Activated naive CD8-positive, alpha-beta T cell treated with anti-CD3 and anti-CD28 coated beads for 36 hours (primary cell): ENCODE results near the gene TMEM145. TPM values are rescaled to one million over a fixed set of nuclear protein-coding genes. Genes with fewer than 3 reads are reported as not detected.

Source experiments
- DNase-seq: peaks from one replicate; pipeline ENCODE4 v3.0.0; 2021
- H3K27ac Mint-ChIP-seq: one replicate; pipeline ENCODE4 v1.8.0; 2022; ENCODE audit warnings: mild to moderate bottlenecking, moderate library complexity, mixed read lengths
- H3K27me3 Mint-ChIP-seq: one replicate; pipeline ENCODE4 v1.8.0; 2022; ENCODE audit warnings: mild to moderate bottlenecking, mixed read lengths
- H3K36me3 Mint-ChIP-seq: one replicate; pipeline ENCODE4 v1.8.0; 2021; ENCODE audit warnings: mild to moderate bottlenecking, mixed read lengths
- H3K4me1 Mint-ChIP-seq: one replicate; pipeline ENCODE4 v1.8.0; 2021; ENCODE audit warnings: mixed read lengths
- H3K4me3 Mint-ChIP-seq: one replicate; pipeline ENCODE4 v1.8.0; 2022; ENCODE audit warnings: mild to moderate bottlenecking, moderate library complexity, mixed read lengths
- H3K9me3 Mint-ChIP-seq: one replicate; pipeline ENCODE4 v1.8.0; 2022; ENCODE audit warnings: mixed read lengths
- total RNA-seq, 2 experiments: library from RNA; stranded (reverse); gene quantifications; one replicate each; pipeline ENCODE4 v1.2.3, GENCODE V29; 2021

Gene TMEM145
- total RNA-seq, 2 experiments from 2014 or later, result 1.1 to 3.2 TPM

DNA sequence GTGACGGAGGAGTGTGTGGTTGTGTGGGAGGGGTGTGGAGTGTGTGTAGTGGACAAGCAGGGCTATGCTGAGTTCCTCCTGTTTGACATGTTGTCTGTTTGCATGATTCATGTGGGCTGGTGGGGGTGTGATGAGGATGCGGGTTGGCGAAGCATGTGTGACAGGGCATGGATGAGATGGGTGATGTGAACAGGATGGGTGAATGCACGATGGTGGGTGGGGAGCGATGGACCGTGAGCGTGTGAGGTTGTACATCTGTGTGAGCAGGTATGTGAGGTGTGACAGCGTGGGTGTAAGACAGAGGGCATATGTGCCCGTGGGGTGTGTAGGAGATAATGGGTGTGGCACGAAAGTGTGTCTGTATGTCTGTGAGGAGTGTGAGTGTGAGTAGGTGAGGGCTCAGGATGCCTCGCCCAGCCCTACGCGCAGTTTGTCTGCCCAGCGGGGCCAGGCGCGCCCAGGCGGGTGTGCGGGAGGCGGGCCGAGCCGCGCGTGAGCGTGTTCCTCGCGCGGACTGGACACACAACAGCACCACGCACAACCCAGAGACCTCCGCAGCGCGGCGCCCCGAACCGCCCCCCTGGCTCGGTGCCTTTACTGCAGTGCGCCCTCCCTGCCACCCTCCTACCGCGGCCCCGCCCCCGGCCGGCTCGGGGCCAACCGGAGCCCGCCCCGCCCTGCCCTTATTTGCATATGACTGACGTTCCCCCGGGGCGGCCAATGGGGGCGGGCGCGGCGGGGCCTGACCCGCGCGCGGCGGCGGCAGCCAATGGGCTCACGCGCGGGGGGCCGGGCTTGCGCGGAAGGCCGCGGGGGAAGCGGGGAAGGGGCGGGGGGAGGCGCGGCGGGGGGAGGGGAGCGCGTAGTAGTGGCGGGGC, 29.7 kb upstream of the TMEM145 start:
- H3K9me3 Mint-ChIP-seq, result no peaks in the 10 kb centered on the region
- no peaks in the 10 kb centered on the region for H3K27me3 Mint-ChIP-seq
- peaks cover 4% of the 10 kb centered on the region for H3K36me3 Mint-ChIP-seq
- no peak overlapping the region for H3K4me3 Mint-ChIP-seq
- H3K27ac Mint-ChIP-seq, result no peak overlapping the region
- peak; percentile 96 for DNase-seq
- peaks cover 40% of the 10 kb centered on the region for H3K4me1 Mint-ChIP-seq

GRCh38 chr19:42284066-42284501, 29.0 kb upstream of the TMEM145 start:
- Mint-ChIP-seq H3K36me3 (peaks cover 4% of the 10 kb centered on the region), H3K9me3 (no peaks in the 10 kb centered on the region), H3K27ac (no peak overlapping the region), H3K4me3 (no peak overlapping the region), H3K4me1 (peaks cover 34% of the 10 kb centered on the region), H3K27me3 (no peaks in the 10 kb centered on the region)
- peak; percentile 86 for DNase-seq

DNA sequence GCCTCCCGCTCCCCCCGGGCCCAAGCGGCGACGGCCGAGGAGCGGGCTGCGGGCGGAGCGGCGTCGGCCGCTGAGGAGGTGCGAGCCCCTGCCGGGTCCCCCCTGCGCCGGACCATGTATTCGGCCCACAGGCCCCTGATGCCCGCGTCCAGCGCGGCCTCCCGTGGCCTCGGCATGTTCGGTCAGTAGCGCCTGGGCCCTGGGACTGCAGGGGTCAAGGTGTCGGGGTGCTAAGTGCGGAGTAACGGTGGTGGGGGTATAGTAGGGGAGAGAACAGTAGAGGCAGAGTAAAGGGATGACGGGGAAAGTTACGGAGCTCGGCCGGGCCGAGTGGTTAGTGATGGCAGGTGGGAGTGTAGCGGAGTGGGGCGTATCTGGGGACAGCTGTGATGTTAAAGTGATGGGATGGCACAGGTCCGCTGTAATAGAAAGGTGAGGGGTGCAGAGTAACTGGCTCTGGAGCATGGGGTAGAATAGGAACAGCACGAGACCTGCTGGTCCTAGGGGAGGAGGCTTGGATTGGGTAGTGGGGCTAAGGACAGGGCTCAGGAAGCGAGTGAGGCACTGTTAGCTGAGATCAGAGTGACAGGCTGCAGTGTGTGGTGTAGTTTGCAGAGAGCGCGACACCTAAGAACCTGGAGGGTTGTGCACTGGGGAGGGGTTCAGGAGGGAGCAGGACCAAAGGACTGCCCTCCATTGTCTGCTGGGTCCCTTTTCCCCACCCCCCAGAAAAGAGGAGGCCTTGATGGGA, 28.3 kb upstream of the TMEM145 start:
- H3K9me3 Mint-ChIP-seq, result no peaks in the 10 kb centered on the region
- peak overlapping the region; percentile 67 for H3K27ac Mint-ChIP-seq
- peaks cover 4% of the 10 kb centered on the region for H3K36me3 Mint-ChIP-seq
- no peak for DNase-seq
- H3K27me3 Mint-ChIP-seq, result no peaks in the 10 kb centered on the region
- peaks cover 28% of the 10 kb centered on the region for H3K4me1 Mint-ChIP-seq
- peak overlapping the region; percentile 95 for H3K4me3 Mint-ChIP-seq

- no peak for DNase-seq
- no peaks in the 10 kb centered on the region for H3K9me3 Mint-ChIP-seq
- peak overlapping the region; percentile 95 for H3K4me3 Mint-ChIP-seq
- no peak overlapping the region for H3K27ac Mint-ChIP-seq
- peaks cover 28% of the 10 kb centered on the region for H3K4me1 Mint-ChIP-seq
- peaks cover 4% of the 10 kb centered on the region for H3K36me3 Mint-ChIP-seq
- H3K27me3 Mint-ChIP-seq, result no peaks in the 10 kb centered on the region
Observed at GRCh38 chr19:42285541-42285941, 27.6 kb upstream of the TMEM145 start.

- no peak for DNase-seq
- Mint-ChIP-seq H3K27me3 (no peaks in the 10 kb centered on the region), H3K4me3 (peak overlapping the region; percentile 38), H3K36me3 (peaks cover 4% of the 10 kb centered on the region), H3K9me3 (no peaks in the 10 kb centered on the region), H3K4me1 (peaks cover 28% of the 10 kb centered on the region), H3K27ac (peak overlapping the region; percentile 39)
Observed at GRCh38 chr19:42285988-42286348, 27.1 kb upstream of the TMEM145 start.

GRCh38 chr19:42286349-42287016, 26.6 kb upstream of the TMEM145 start:
- Mint-ChIP-seq H3K4me3 (peak overlapping the region; percentile 38), H3K27ac (peak overlapping the region; percentile 39), H3K27me3 (no peaks in the 10 kb centered on the region), H3K4me1 (peaks cover 25% of the 10 kb centered on the region), H3K36me3 (peaks cover 7% of the 10 kb centered on the region), H3K9me3 (no peaks in the 10 kb centered on the region)
- DNase-seq, result no peak

DNA sequence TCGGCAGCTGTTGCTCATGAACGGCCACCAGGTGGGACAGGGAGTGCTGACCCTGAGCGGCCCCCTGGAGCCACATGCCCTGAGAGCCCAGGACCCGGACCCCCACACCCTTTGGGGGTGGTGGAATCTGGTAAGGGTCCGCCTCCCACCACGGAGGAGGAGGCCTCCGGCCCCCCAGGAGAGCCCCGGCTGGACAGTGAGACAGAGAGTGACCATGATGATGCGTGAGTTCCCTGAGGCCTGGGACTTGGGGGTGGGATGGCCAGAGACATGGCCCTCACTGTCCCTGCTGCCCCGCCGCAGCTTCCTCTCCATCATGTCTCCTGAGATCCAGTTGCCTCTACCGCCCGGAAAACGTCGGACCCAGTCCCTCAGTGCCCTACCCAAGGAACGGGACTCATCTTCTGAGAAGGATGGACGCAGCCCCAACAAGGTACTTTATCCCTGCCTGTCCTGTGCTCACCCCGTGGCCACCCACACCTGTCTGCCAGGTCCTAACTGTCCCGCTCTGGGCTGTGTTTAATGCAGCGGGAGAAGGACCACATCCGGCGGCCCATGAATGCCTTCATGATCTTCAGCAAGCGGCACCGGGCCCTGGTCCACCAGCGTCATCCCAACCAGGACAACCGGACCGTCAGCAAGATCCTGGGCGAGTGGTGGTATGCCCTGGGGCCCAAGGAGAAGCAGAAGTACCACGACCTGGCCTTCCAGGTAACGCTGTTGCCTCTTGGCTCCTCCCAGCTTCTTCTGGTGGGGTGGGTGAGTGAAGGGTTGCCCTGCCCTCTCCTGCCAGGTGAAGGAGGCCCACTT, 25.9 kb upstream of the TMEM145 start:
- Mint-ChIP-seq H3K27me3 (no peaks in the 10 kb centered on the region), H3K4me3 (no peak overlapping the region), H3K9me3 (no peaks in the 10 kb centered on the region), H3K4me1 (peaks cover 18% of the 10 kb centered on the region), H3K27ac (no peak overlapping the region), H3K36me3 (peaks cover 10% of the 10 kb centered on the region)
- no peak for DNase-seq

DNA sequence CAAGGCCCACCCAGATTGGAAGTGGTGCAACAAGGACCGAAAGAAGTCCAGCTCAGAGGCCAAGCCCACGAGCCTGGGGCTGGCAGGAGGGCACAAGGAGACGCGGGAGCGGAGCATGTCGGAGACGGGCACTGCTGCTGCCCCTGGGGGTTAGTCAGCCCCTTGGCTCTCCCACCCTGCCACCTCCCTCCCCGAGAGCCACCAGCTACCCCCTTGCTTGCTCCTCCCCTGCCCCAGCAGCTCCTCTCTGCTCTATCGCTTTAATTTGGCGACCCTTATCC, 25.3 kb upstream of the TMEM145 start:
- Mint-ChIP-seq H3K27me3 (no peaks in the 10 kb centered on the region), H3K4me3 (no peak overlapping the region), H3K4me1 (peaks cover 14% of the 10 kb centered on the region), H3K27ac (no peak overlapping the region), H3K36me3 (peaks cover 10% of the 10 kb centered on the region), H3K9me3 (no peaks in the 10 kb centered on the region)
- no peak for DNase-seq

DNA sequence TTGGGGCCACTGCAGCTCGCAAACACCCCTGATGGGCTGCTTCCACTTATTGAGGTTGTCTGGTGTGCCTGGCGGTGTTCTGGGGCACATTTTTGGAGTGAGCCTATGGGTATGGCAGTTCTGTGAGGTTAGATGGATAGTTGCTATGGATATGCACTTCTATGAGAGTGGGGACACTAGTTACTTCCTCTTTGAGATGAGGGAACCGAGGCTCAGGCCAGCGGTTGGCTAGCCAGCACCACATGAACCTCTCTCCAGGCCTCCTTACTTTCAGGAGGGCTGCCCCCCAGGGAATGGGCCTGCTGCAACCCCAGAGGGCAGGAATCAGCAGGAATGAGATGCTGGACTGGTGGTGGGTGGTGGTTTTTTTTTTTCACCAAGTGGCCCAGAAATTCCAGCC, 24.7 kb upstream of the TMEM145 start:
- DNase-seq, result no peak
- H3K9me3 Mint-ChIP-seq, result no peaks in the 10 kb centered on the region
- H3K4me3 Mint-ChIP-seq, result no peak overlapping the region
- no peaks in the 10 kb centered on the region for H3K27me3 Mint-ChIP-seq
- H3K27ac Mint-ChIP-seq, result no peak overlapping the region
- peaks cover 12% of the 10 kb centered on the region for H3K36me3 Mint-ChIP-seq
- H3K4me1 Mint-ChIP-seq, result peaks cover 14% of the 10 kb centered on the region

DNA sequence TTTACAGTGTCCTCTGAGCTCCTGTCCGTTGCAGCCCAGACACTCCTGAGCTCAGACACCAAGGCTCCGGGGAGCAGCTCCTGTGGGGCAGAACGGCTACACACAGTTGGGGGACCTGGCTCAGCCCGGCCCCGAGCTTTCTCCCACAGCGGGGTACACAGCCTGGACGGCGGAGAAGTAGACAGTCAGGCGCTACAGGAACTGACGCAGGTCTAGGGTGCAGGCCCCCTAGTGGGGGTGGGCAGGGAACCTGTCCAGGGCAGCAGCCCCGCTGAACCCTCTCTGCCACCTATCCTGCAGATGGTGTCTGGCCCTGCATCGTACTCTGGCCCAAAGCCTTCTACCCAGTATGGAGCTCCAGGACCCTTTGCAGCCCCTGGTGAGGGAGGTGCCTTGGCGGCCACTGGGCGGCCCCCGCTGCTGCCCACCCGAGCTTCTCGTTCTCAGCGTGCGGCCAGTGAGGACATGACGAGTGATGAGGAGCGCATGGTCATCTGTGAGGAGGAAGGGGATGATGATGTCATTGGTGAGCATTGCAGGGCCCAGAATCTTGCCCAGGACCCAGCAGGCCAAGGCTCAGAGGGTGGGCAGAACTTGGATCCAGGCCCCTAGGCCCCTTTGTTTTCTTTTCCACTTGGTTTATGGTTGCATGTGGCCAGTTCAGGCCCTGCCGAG, 24.1 kb upstream of the TMEM145 start:
- Mint-ChIP-seq H3K36me3 (peaks cover 13% of the 10 kb centered on the region), H3K4me3 (no peak overlapping the region), H3K27ac (no peak overlapping the region), H3K27me3 (no peaks in the 10 kb centered on the region), H3K4me1 (peaks cover 14% of the 10 kb centered on the region), H3K9me3 (no peaks in the 10 kb centered on the region)
- DNase-seq, result no peak

DNA sequence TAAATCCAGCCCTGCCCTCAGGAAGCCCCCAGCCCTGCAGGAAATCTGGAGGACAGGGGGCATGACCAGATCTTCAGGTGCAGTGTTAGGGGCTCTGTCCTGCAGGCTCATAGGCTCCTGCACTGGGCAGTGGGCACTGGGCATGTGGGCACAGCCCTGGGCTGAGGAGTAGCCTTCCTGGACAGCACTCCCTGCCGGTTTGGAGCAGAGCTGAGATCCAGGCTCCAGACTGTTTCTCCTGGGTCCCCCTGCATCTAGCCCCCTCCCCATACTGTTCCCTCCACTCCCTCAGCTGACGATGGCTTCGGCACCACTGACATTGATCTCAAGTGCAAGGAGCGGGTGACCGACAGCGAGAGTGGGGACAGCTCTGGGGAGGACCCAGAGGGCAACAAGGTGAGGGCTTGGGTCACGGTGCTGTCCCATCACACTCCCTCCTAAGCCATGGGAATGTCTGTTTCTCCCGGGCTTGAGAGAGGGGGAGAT, 23.5 kb upstream of the TMEM145 start:
- H3K27ac Mint-ChIP-seq, result no peak overlapping the region
- no peak overlapping the region for H3K4me3 Mint-ChIP-seq
- peaks cover 14% of the 10 kb centered on the region for H3K4me1 Mint-ChIP-seq
- H3K27me3 Mint-ChIP-seq, result no peaks in the 10 kb centered on the region
- no peak for DNase-seq
- H3K36me3 Mint-ChIP-seq, result peaks cover 13% of the 10 kb centered on the region
- no peaks in the 10 kb centered on the region for H3K9me3 Mint-ChIP-seq

DNA sequence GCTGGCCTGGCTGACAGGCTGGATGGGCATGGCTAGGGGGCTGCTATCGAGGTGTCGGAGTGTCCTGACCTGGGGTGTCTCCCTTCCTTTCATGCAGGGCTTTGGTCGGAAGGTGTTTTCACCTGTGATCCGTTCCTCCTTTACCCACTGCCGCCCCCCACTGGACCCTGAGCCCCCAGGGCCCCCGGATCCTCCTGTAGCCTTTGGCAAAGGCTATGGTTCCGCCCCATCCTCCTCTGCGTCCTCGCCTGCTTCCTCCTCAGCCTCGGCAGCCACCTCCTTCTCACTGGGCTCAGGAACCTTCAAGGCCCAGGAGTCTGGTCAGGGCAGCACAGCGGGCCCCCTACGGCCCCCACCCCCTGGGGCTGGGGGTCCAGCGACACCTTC, 23.0 kb upstream of the TMEM145 start:
- H3K27me3 Mint-ChIP-seq, result no peaks in the 10 kb centered on the region

DNA sequence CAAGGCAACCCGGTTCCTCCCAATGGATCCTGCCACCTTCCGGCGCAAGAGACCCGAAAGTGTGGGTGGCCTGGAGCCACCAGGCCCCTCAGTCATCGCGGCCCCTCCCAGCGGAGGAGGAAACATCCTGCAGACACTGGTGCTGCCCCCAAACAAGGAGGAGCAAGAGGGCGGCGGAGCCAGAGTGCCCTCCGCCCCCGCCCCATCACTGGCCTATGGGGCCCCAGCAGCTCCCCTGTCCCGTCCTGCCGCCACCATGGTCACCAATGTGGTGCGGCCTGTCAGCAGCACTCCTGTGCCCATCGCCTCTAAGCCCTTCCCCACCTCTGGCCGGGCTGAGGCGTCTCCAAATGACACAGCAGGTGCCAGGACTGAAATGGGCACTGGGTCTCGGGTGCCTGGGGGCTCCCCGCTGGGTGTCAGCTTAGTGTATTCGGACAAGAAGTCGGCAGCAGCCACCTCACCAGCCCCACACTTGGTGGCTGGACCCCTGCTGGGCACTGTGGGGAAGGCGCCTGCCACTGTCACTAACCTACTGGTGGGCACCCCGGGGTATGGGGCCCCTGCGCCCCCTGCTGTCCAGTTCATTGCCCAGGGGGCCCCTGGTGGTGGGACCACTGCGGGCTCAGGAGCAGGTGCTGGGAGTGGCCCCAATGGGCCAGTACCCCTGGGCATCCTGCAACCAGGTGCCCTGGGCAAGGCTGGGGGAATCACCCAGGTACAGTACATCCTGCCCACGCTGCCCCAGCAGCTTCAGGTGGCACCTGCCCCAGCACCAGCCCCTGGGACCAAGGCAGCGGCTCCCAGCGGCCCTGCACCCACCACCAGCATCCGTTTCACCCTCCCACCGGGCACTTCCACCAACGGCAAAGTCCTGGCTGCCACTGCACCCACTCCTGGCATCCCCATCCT, 22.3 kb upstream of the TMEM145 start:
- no peaks in the 10 kb centered on the region for H3K27me3 Mint-ChIP-seq
- peaks cover 6% of the 10 kb centered on the region for H3K4me1 Mint-ChIP-seq
- H3K4me3 Mint-ChIP-seq, result no peak overlapping the region
- H3K36me3 Mint-ChIP-seq, result peaks cover 9% of the 10 kb centered on the region
- peak; percentile 68 for DNase-seq
- H3K9me3 Mint-ChIP-seq, result no peaks in the 10 kb centered on the region
- no peak overlapping the region for H3K27ac Mint-ChIP-seq

More for the DNA sequence above, 23.0 kb upstream of the TMEM145 start:
- Mint-ChIP-seq H3K4me3 (no peak overlapping the region), H3K4me1 (peaks cover 9% of the 10 kb centered on the region), H3K27ac (no peak overlapping the region), H3K9me3 (no peaks in the 10 kb centered on the region), H3K36me3 (peaks cover 9% of the 10 kb centered on the region)
- no peak for DNase-seq
